Gastroesophageal sphincter (tissue), 4 donors: Measurements from ENCODE around the gene HOXB7. TPM values are rescaled to one million over a fixed set of nuclear protein-coding genes. Genes with fewer than 3 reads are reported as not detected.

Experiments used
- ATAC-seq: fragments of 150-250 bp; one replicate; pipeline ENCODE4 v1.9.1; 2016; ENCODE audit warnings: mild to moderate bottlenecking, moderate library complexity
- H3K27ac ChIP-seq, 4 donors: fragments of 200-600 bp; sonication (generic) in 3 of 4; 1 replicate in 3 of 4; 2 replicates in 1 of 4; pipeline ENCODE4 v1.5.1; 2016 to 2019
- H3K27me3 ChIP-seq: fragments of 200-600 bp; sonication (generic); one replicate; pipeline ENCODE4 v1.5.1; 2019
- H3K36me3 ChIP-seq, 2 donors: fragments of 200-600 bp; sonication (generic); one replicate each; pipeline ENCODE4 v1.5.1; 2019; ENCODE audit warnings: control low read depth in 1 of 2
- H3K4me1 ChIP-seq, 3 donors: fragments of 200-600 bp; sonication (generic); 1 replicate in 2 of 3; 2 replicates in 1 of 3; pipeline ENCODE4 v1.5.1; 2016 to 2019; ENCODE audit warnings: control low read depth in 2 of 3
- H3K4me3 ChIP-seq, 2 donors: fragments of 200-600 bp; sonication (generic); one replicate each; pipeline ENCODE4 v1.5.1; 2019; ENCODE audit warnings: mild to moderate bottlenecking in 1 of 2, moderate library complexity in 1 of 2
- H3K9me3 ChIP-seq, 3 donors: fragments of 200-600 bp; sonication (generic); one replicate each; pipeline ENCODE4 v1.5.1; 2017 to 2019; ENCODE audit warnings: control low read depth in 2 of 3
- EP300 ChIP-seq: sonication (generic); formaldehyde crosslinking; IDR thresholded peaks from one replicate; pipeline ENCODE4 v1.6.1; 2017; ENCODE audit warnings: antibody characterized with exemption, mild to moderate bottlenecking
- POLR2A ChIP-seq, 2 donors: fragments of 450-650 bp; IDR thresholded peaks; one replicate each; pipeline ENCODE4 v1.6.1; 2017; ENCODE audit warnings: antibody characterized with exemption in 2 of 2, mild to moderate bottlenecking in 2 of 2, moderate library complexity in 1 of 2
- POLR2AphosphoS5 ChIP-seq: sonication (generic); formaldehyde crosslinking; IDR thresholded peaks from one replicate; pipeline ENCODE4 v1.6.1; 2017; ENCODE audit warnings: antibody characterized with exemption
- WGBS, 2 donors: methylation state at CpG; one replicate each; pipeline ENCODE4 v1.1.5; 2018; ENCODE audit warnings: low coverage in 1 of 2; 5-methylcytosine and 5-hydroxymethylcytosine counted together
- total RNA-seq, 4 donors: library from RNA; depleted of rRNA; stranded (reverse); fragments of >200 nt; gene quantifications; one replicate each; pipeline ENCODE4 v1.1.0, GENCODE V29; 2016
- TF ChIP-seq, protein P1 (sequence below), 4 experiments: fragments of 200-600 bp in 2 of 4; fragments of 450-650 bp in 2 of 4; sonication (generic) in 1 of 4; IDR thresholded peaks; one replicate each; pipeline ENCODE4 v1.5.1; 2017 to 2019; ENCODE audit warnings: antibody characterized with exemption in 4 of 4, mild to moderate bottlenecking in 2 of 4, moderate library complexity in 2 of 4

The HOXB7 gene
- total RNA-seq, 4 donors from 2014 or later: 0.78 to 8.9 (median 3.0) TPM

DNA sequence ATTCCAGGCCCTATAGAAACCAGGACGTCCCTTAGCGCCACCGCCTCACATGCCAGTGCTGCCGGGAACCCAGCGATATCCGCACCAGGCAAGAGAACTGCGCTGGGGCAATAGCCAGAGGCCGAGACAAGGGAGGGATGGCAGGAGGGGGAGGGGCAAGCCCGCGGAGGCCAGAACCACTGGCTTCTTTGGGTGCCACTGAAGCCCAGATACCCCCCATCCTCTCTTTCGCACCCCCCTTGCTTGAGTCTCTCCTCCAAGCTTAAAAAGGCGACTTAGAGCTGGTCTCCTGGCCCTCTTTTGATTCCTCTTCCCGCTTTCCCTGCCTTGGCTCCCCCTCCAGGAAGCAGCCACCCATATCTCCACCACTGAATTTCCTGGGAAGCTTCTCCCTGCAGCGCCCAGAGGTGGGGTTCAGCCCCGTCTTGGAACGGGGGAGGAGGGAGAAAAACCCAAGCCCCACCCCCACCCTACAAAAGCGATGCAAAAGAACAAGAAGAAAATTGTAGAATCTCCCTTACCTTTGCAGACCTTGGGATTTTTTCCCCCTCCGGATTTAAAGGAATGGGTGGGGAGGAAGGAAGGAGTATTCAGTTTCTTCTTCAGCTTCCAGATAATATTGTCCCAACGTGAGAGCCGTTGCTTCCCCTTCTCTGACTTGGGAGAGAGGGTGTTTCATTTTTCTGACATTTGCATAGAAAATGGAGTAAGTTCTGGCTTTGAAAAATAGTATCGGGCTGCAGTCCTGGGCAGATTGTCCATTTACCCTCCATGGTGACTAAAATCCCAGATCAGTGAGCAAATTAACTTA lies 6.7 kb downstream of the HOXB7 start:
- Histone ChIP-seq H3K4me3 (peak overlapping the region in 1 of 2 donors; percentile 14), H3K27ac (no peak overlapping the region), H3K4me1 (peaks cover 0 to 25% (median 4%) of the 10 kb centered on the region in 3 donors), H3K36me3 (no peaks in the 10 kb centered on the region), H3K9me3 (no peaks in the 10 kb centered on the region), H3K27me3 (peaks cover 100% of the 10 kb centered on the region)
- TF ChIP-seq EP300 (no peak), POLR2AphosphoS5 (no peak), POLR2A (IDR thresholded peaks at IDR 0.05) (no peak)
- TF ChIP-seq, protein P1, sequence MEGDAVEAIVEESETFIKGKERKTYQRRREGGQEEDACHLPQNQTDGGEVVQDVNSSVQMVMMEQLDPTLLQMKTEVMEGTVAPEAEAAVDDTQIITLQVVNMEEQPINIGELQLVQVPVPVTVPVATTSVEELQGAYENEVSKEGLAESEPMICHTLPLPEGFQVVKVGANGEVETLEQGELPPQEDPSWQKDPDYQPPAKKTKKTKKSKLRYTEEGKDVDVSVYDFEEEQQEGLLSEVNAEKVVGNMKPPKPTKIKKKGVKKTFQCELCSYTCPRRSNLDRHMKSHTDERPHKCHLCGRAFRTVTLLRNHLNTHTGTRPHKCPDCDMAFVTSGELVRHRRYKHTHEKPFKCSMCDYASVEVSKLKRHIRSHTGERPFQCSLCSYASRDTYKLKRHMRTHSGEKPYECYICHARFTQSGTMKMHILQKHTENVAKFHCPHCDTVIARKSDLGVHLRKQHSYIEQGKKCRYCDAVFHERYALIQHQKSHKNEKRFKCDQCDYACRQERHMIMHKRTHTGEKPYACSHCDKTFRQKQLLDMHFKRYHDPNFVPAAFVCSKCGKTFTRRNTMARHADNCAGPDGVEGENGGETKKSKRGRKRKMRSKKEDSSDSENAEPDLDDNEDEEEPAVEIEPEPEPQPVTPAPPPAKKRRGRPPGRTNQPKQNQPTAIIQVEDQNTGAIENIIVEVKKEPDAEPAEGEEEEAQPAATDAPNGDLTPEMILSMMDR (IDR thresholded peaks at IDR 0.05): no peak
- no peak for ATAC-seq
- WGBS, 2 donors: 5 to 9% methylated on average over 9 to 14 of the region's 21 CpGs

DNA sequence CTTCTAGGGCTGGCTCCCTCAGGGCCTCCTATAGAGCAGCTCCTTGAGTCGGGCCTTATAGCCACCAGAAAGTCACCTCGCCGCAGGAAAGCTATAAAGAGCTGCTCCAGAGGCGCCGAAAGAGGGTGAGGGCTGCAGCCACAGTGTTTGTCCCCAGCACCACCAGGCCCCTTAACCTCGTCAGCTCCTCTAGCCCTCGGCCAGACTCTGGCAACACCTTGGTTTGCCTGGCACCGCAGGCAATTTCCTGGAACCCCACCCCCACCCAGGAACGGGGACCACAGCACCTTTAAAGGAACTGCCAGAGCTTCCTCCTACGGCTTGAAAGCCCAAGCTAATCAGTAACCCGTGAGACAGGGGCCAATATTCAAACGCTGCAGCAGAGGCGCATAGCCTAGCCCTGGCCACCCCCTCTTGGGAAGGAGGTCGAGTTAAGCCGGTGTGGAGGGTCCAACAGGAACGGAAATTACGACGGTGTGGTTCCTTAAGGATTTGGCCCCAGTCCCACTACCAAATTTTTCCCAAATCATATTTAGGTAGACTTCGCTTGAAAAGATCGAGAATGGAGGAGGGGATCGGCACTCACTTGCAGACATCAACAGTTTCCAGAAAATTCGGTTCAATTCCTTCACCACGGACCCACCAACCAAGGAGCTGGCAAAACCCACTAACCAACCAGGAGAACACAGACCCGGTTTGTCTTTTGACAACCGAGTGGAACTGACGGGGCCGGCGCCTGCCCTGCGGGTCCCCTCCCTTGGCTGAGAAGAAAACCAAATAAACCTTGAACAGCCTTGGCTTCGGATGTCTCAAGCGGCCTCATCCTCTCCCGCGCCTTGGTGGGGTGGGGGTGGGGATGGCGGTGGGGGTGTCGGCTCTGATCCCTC lies 9.0 kb downstream of the HOXB7 start:
- Histone ChIP-seq H3K4me3 (no peak overlapping the region), H3K4me1 (peaks cover 0 to 47% (median 4%) of the 10 kb centered on the region in 3 donors), H3K36me3 (no peaks in the 10 kb centered on the region), H3K9me3 (no peaks in the 10 kb centered on the region), H3K27me3 (peaks cover 100% of the 10 kb centered on the region), H3K27ac (no peak overlapping the region)
- TF ChIP-seq POLR2A (IDR thresholded peaks at IDR 0.05) (no peak), POLR2AphosphoS5 (no peak), EP300 (no peak)
- TF ChIP-seq, protein P1 (IDR thresholded peaks at IDR 0.05): no peak
- 24 to 25% methylated on average over 8 to 12 of the region's 35 CpGs for WGBS, 2 donors
- no peak for ATAC-seq

DNA sequence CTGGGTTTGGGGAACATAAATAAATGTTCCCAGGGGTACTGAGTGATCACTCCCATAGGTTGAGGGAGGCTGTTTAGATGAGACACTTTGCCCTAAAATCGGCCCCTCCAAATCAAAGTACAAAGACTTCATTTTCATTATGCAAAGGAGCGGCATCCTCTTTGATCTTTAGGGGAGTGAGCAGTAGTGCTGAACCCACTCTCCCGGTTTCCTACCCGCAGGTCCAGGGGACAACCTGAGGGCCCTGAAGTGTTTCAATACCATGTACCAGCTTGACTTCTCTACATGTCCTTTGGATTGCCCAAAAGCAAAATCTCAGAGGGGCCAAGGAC lies 9.6 kb downstream of the HOXB7 start:
- H3K27ac ChIP-seq: no peak overlapping the region
- 44 to 60% methylated on average over 1 to 4 of the region's 4 CpGs for WGBS, 2 donors

DNA sequence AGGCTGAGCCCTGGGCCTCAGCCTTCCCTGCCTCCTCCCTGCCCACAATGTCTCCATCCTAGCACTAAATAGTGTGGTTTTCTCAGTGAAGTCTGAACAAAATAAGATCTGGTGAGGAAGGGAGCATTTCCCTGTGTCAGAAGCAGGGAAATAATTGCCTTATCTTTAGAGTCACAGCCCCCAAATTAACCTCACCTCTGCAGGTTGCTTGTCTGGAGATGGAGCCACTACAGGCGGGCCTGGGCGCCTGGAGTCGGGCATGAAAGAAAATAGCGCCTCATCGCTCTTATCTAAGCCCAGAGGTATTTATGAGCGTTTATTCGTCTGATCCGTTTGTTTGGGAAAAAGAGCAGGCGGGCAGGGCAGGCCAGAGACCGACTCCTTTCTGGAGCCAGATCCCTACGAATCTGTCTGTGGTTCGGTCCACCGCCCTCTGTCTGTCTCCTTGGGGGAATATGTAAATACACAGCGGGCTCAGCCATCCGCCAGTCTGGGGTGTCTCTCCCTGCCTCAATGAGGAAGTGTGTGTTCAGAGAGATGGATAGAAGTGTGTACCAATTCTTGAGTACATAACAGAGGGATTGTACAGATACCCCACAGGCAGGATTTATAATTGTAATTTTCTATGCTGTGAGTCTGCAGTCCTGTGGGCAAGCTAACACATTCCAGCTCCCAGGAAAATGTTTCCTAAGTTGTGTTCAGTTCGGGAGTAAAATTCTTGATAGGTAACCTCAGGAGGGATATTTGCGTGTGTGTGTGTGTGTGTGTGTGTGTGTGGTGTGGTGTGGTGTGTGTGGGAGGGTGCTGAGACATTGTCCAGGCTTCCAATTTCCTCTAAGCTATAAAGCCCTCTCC lies 10.3 kb downstream of the HOXB7 start:
- H3K27me3 ChIP-seq: peaks cover 100% of the 10 kb centered on the region
- no peaks in the 10 kb centered on the region for H3K9me3 ChIP-seq
- H3K4me3 ChIP-seq: no peak overlapping the region
- ATAC-seq: no peak
- peaks cover 0 to 3% of the 10 kb centered on the region in 2 donors for H3K36me3 ChIP-seq
- TF ChIP-seq, protein P1 (IDR thresholded peaks at IDR 0.05): no peak
- TF ChIP-seq POLR2AphosphoS5 (no peak), POLR2A (IDR thresholded peaks at IDR 0.05) (no peak), EP300 (no peak)
- 69 to 74% methylated on average over 9 of the region's 17 CpGs for WGBS, 2 donors
- H3K27ac ChIP-seq: no peak overlapping the region
- peaks cover 0 to 57% (median 7%) of the 10 kb centered on the region in 3 donors for H3K4me1 ChIP-seq

More for the DNA sequence above, 9.6 kb downstream of the HOXB7 start:
- Histone ChIP-seq H3K27me3 (peaks cover 100% of the 10 kb centered on the region), H3K4me3 (no peak overlapping the region), H3K4me1 (peaks cover 0 to 54% (median 6%) of the 10 kb centered on the region in 3 donors), H3K9me3 (no peaks in the 10 kb centered on the region), H3K36me3 (no peaks in the 10 kb centered on the region)
- TF ChIP-seq, protein P1 (IDR thresholded peaks at IDR 0.05): no peak
- TF ChIP-seq POLR2AphosphoS5: no peak
- no peak for TF ChIP-seq POLR2A (IDR thresholded peaks at IDR 0.05)
- TF ChIP-seq EP300: no peak
- no peak for ATAC-seq
